OCI-LY1 (cell line): Measurements from ENCODE around the gene PLCG2.

Experiments used
- CTCF ChIP-seq: fragments of 200-600 bp; sonication (generic), shearing (Covaris generic); IDR thresholded peaks from 2 replicates; pipeline ENCODE4 v1.5.1; 2017; ENCODE audit warnings: mild to moderate bottlenecking, antibody characterized with exemption, low read length, moderate library complexity, mixed read lengths
- EZH2 ChIP-seq: fragments of 200-600 bp; sonication (generic), shearing (Covaris generic); IDR thresholded peaks from 2 replicates; pipeline ENCODE4 v1.8.0; 2017; ENCODE audit warnings: borderline replicate concordance, mixed run types, mild to moderate bottlenecking, antibody characterized with exemption, low read length, moderate library complexity, mixed read lengths

GRCh38 chr16:81752225-81752875 lies 26.7 kb upstream of the PLCG2 start:
- TF ChIP-seq EZH2 (no peak), CTCF (no peak)
